ENCODE data around the gene UGT2A1.
A peak's percentile ranks its signal among the peaks of the same experiment; 100 is the strongest.

Gene UGT2A1

GRCh38 chr4:69639542-69639941, 13.5 kb downstream of the UGT2A1 start, which contains the start of gene UGT2A2:
TSS of gene UGT2A2 (minus strand) at chr4:69639642. CDS start at chr4:69639640, 2 bp downstream.
- DNase-seq (ENCODE audit: low spot score): no peak
- no peak for TF ChIP-seq CTCF (IDR thresholded peaks at IDR 0.05; ENCODE audit: extremely low read depth, missing control alignments)

GRCh38 chr4:69617083-69617694, 35.9 kb downstream of the UGT2A1 start:
- peak; percentile 9 for TF ChIP-seq CTCF (IDR thresholded peaks at IDR 0.05; ENCODE audit: extremely low read depth, missing control alignments)
- DNase-seq (ENCODE audit: low spot score): peak; percentile 21

GRCh38 chr4:69610484-69610883, 42.6 kb downstream of the UGT2A1 start:
- no peak for TF ChIP-seq CTCF (IDR thresholded peaks at IDR 0.05; ENCODE audit: extremely low read depth, missing control alignments)
- no peak for DNase-seq (ENCODE audit: low spot score)

GRCh38 chr4:69601065-69601464, 52.0 kb downstream of the UGT2A1 start:
- DNase-seq (ENCODE audit: low spot score): no peak
- TF ChIP-seq CTCF (IDR thresholded peaks at IDR 0.05; ENCODE audit: extremely low read depth, missing control alignments): no peak

GRCh38 chr4:69600013-69600412, 53.0 kb downstream of the UGT2A1 start:
- no peak for TF ChIP-seq CTCF (IDR thresholded peaks at IDR 0.05; ENCODE audit: extremely low read depth, missing control alignments)
- DNase-seq (ENCODE audit: low spot score): no peak

- no peak for DNase-seq (ENCODE audit: low spot score)
- TF ChIP-seq CTCF (IDR thresholded peaks at IDR 0.05; ENCODE audit: extremely low read depth, missing control alignments): no peak
Observed at GRCh38 chr4:69594382-69594781, 58.7 kb downstream of the UGT2A1 start.

- no peak for DNase-seq (ENCODE audit: low spot score)
- TF ChIP-seq CTCF (IDR thresholded peaks at IDR 0.05; ENCODE audit: extremely low read depth, missing control alignments): no peak
Observed at GRCh38 chr4:69591364-69591763, 61.7 kb downstream of the UGT2A1 start.

All from GM20000 (cell line).